ENCODE measurements around the gene NEK9.

Gene NEK9

DNA sequence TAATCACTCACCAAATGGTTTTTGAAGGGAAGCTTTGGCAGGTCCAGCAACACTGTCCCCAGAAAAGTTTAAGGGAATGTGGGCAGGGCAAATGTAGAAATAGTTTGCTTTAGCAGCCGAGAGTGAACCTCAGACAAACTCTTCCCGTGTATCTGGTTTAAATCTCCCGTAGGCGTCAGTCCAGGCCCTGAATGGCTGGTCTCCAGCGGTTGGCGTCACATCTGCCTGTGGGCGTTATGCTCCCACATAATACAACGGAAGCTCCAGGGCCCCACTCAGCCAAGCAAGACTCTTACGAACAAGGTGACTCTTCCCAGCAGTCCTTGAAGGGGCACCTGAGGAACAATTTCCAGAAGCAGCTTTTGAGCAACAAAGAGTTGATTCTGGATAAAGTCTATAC lies 56.5 kb downstream of the NEK9 start:
- no peak for TF ChIP-seq CTCF (IDR thresholded peaks at IDR 0.05)

DNA sequence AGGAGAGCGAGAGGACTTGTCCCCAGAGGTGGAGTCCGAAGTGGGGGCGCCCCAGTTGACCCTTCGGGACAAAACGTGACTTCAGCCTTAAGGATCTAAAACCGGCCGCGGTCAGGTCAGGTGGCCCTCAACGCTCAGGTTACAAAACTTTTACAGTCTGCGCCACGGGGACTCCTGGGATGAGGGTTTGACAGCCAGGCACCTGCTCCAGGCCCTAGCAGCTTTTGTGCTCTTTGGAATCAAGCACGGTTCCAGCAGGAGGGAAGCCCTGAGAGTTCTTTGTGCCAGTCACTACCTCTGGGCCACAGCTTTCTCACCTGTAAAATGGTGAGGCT lies 57.1 kb downstream of the NEK9 start:
- no peak for TF ChIP-seq CTCF (IDR thresholded peaks at IDR 0.05)

- TF ChIP-seq CTCF (IDR thresholded peaks at IDR 0.05), result no peak
Measured at GRCh38 chr14:75069121-75069810, 57.6 kb downstream of the NEK9 start, which contains the start of gene ZC2HC1C. TSS of gene ZC2HC1C (plus strand) at chr14:75069641. CDS start at chr14:75070574, 933 bp downstream.

- TF ChIP-seq CTCF (IDR thresholded peaks at IDR 0.05), result no peak
Measured at GRCh38 chr14:75068294-75069120, 58.3 kb downstream of the NEK9 start.

DNA sequence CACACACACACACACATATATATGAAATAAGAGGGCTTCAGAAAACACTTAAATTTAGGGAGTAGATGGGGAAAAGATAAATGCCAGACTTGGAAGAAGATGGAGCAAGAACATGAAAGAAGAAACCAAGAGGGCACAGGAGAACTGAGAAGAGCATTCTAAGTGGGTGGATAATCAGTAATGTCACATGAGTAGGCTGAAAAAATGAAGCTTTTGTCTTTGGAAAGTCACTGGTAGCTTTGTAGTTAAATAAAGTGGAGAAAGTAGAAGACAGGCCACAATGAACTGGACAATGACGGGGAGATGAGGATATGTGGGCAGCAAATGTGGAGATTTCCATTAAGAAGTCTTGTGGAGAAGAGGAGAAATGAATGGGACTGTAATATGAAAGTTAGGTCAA lies 59.6 kb downstream of the NEK9 start:
- no peak for TF ChIP-seq CTCF (IDR thresholded peaks at IDR 0.05)

DNA sequence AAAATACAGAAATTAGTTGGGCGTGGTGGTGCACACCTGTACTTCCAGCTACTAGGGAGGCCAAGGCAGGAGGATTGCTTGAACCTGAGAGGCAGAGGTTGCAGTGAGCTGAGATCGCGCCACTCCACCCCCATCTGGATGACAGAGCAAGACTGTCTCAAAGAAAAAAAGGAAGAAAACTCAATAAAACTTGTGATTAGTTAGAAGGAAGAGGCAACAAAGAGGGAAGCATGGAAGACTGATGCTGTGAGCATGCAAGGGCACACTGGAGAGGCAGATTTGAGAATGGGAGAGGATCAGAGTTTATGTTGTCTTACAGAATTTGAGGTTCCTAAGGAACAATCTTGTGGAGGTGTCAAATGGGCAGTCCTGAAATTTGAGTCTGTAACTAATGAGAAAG lies 60.2 kb downstream of the NEK9 start:
- TF ChIP-seq CTCF (IDR thresholded peaks at IDR 0.05), result no peak

DNA sequence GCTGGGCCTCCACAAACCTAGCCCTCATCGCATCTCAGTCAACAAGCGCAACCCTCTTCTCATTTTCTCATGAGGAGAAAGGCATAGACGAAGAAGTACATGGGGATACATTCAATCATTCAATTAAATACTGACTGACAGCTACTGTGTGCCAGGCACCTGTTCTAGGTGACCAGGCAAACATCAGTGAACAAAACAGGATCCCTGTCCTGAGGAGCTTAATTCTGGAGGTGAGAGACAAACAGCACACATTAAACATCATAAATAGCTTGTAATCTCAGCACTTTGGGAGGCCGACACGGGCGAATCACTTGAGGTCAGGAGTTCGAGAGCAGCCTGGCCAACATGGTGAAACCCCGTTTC lies 62.7 kb downstream of the NEK9 start:
- no peak for TF ChIP-seq CTCF (IDR thresholded peaks at IDR 0.05)

All from LNCAP (cell line).